Endodermal cell (in vitro differentiated cells): ENCODE measurements around the gene LIN7A. TPM values are rescaled to one million over a fixed set of nuclear protein-coding genes. Genes with fewer than 3 reads are reported as not detected.

ENCODE experiments used
- DNase-seq: peaks from one replicate; pipeline ENCODE4 v3.0.0-alpha.2; 2017
- H3K27ac ChIP-seq: 2 replicates; pipeline ENCODE4 v1.5.1; 2013; ENCODE audit warnings: mild to moderate bottlenecking, low read depth, low read length, moderate library complexity
- H3K27me3 ChIP-seq: 2 replicates; pipeline ENCODE4 v1.6.1; 2013; ENCODE audit warnings: mild to moderate bottlenecking, low read length, moderate library complexity; ENCODE audit not compliant: insufficient read depth, control insufficient read depth, poor library complexity, severe bottlenecking
- H3K36me3 ChIP-seq: 2 replicates; pipeline ENCODE4 v1.7.0; 2013; ENCODE audit warnings: mild to moderate bottlenecking, low read length, moderate library complexity; ENCODE audit not compliant: control insufficient read depth, insufficient read depth
- H3K4me1 ChIP-seq: one replicate; pipeline ENCODE4 v1.7.0; 2013; ENCODE audit warnings: low read length; ENCODE audit not compliant: control insufficient read depth, insufficient read depth
- H3K4me3 ChIP-seq: 2 replicates; pipeline ENCODE4 v1.5.1; 2013; ENCODE audit warnings: mild to moderate bottlenecking, low read length, moderate library complexity
- H3K9ac ChIP-seq: 2 replicates; pipeline ENCODE4 v1.6.1; 2013; ENCODE audit warnings: mild to moderate bottlenecking, low read length, moderate library complexity; ENCODE audit not compliant: poor library complexity, severe bottlenecking; ENCODE audit errors: extremely low read depth
- H3K9me3 ChIP-seq: 2 replicates; pipeline ENCODE4 v1.6.1; 2013; ENCODE audit warnings: mild to moderate bottlenecking, low read length, moderate library complexity; ENCODE audit not compliant: control insufficient read depth
- H3K27ac Mint-ChIP-seq: 2 replicates; pipeline ENCODE4 v1.8.0; 2020; ENCODE audit warnings: mixed read lengths
- H3K27me3 Mint-ChIP-seq: 2 replicates; pipeline ENCODE4 v1.8.0; 2021; ENCODE audit warnings: mild to moderate bottlenecking, mixed read lengths; ENCODE audit not compliant: insufficient read depth
- H3K36me3 Mint-ChIP-seq: 2 replicates; pipeline ENCODE4 v1.8.0; 2020; ENCODE audit warnings: low read depth, mixed read lengths
- H3K4me1 Mint-ChIP-seq: 2 replicates; pipeline ENCODE4 v1.8.0; 2020; ENCODE audit warnings: mixed read lengths
- H3K4me3 Mint-ChIP-seq: 2 replicates; pipeline ENCODE4 v1.8.0; 2020; ENCODE audit warnings: mild to moderate bottlenecking, moderate library complexity, mixed read lengths
- H3K9me3 Mint-ChIP-seq: 2 replicates; pipeline ENCODE4 v1.8.0; 2020; ENCODE audit warnings: mild to moderate bottlenecking, mixed read lengths
- CTCF ChIP-seq: fragments of 200-600 bp; sonication (generic); conservative IDR thresholded peaks from 2 replicates; pipeline ENCODE4 v1.5.0; 2021; ENCODE audit warnings: antibody characterized with exemption, mild to moderate bottlenecking
- whole genome bisulfite sequencing, 2 experiments: methylation state at CpG; one replicate each; pipeline versions ENCODE4 v1.1.5 to v1.1.7; 2013; ENCODE audit warnings: missing lambda C conversion rate in 2 of 2, mixed read lengths in 1 of 2; ENCODE audit not compliant: insufficient coverage in 1 of 2, insufficient read length in 1 of 2; 5-methylcytosine and 5-hydroxymethylcytosine counted together
- total RNA-seq, 2 donors: library from RNA; stranded (reverse); fragmentation: NEBNext Ultra II Directional in 1 of 2; extraction: Animal tissue kit (Norgen Biotek cat#: 25700) in 1 of 2; gene quantifications; 2 replicates in 1 of 2; 3 replicates in 1 of 2; pipeline ENCODE4 v1.2.1, GENCODE V29; 2021

Gene LIN7A
- total RNA-seq, 2 donors from 2014 or later, result 19.3 to 27.2 TPM

GRCh38 chr12:80834724-80835123 is 103.0 kb downstream of the LIN7A start:
- Histone ChIP-seq H3K36me3 (no peaks in the 10 kb centered on the region), H3K4me1 (peaks cover 14% of the 10 kb centered on the region), H3K9ac (no peak overlapping the region), H3K27ac (no peak overlapping the region), H3K4me3 (no peak overlapping the region), H3K9me3 (no peaks in the 10 kb centered on the region), H3K27me3 (no peaks in the 10 kb centered on the region)
- Mint-ChIP-seq H3K27me3 (no peaks in the 10 kb centered on the region), H3K4me3 (no peak overlapping the region), H3K4me1 (peaks cover 39% of the 10 kb centered on the region), H3K36me3 (peaks cover 5% of the 10 kb centered on the region), H3K27ac (no peak overlapping the region), H3K9me3 (no peaks in the 10 kb centered on the region)
- DNase-seq, result no peak
- WGBS, 2 experiments, result 0% methylated on average over 1 of the region's 1 CpG; no CpG with 5 or more reads in 1 of the 2 experiments
- TF ChIP-seq CTCF, result no peak

GRCh38 chr12:80830533-80831088 is 107.1 kb downstream of the LIN7A start:
- no peak overlapping the region for H3K27ac ChIP-seq
- 94 to 100% methylated on average over 3 to 4 of the region's 4 CpGs for WGBS, 2 experiments
- Mint-ChIP-seq H3K27ac (no peak overlapping the region), H3K4me3 (no peak overlapping the region), H3K9me3 (no peaks in the 10 kb centered on the region), H3K27me3 (no peaks in the 10 kb centered on the region), H3K36me3 (peaks cover 7% of the 10 kb centered on the region), H3K4me1 (peaks cover 16% of the 10 kb centered on the region)
- no peaks in the 10 kb centered on the region for H3K4me1 ChIP-seq
- no peaks in the 10 kb centered on the region for H3K9me3 ChIP-seq
- DNase-seq, result no peak
- no peak overlapping the region for H3K4me3 ChIP-seq
- H3K36me3 ChIP-seq, result no peaks in the 10 kb centered on the region
- H3K27me3 ChIP-seq, result no peaks in the 10 kb centered on the region
- H3K9ac ChIP-seq, result no peak overlapping the region
- TF ChIP-seq CTCF, result no peak

- Histone ChIP-seq H3K4me3 (no peak overlapping the region), H3K9ac (no peak overlapping the region), H3K27me3 (no peaks in the 10 kb centered on the region), H3K27ac (no peak overlapping the region), H3K4me1 (no peaks in the 10 kb centered on the region), H3K36me3 (no peaks in the 10 kb centered on the region), H3K9me3 (no peaks in the 10 kb centered on the region)
- Mint-ChIP-seq H3K9me3 (no peaks in the 10 kb centered on the region), H3K4me1 (peaks cover 16% of the 10 kb centered on the region), H3K27me3 (no peaks in the 10 kb centered on the region), H3K36me3 (peaks cover 7% of the 10 kb centered on the region), H3K27ac (no peak overlapping the region), H3K4me3 (no peak overlapping the region)
- DNase-seq, result no peak
- WGBS, 2 experiments, result 95 to 96% methylated on average over 2 of the region's 2 CpGs
- TF ChIP-seq CTCF, result no peak
Measured at GRCh38 chr12:80829767-80830166, 108.0 kb downstream of the LIN7A start.
